Astrocyte (in vitro differentiated cells and primary cell): ENCODE results near the gene RRP9. TPM values are rescaled to one million over a fixed set of nuclear protein-coding genes. Genes with fewer than 3 reads are reported as not detected.
A peak's percentile ranks its signal among the peaks of the same experiment; 100 is the strongest.

Source experiments
- DNase-seq: peaks from one replicate; pipeline ENCODE4 v3.0.0-alpha.2; 2010; ENCODE audit warnings: low read depth
- FAIRE-seq: peaks from 2 replicates; lab custom pipeline; 2011; peaks lifted over from hg19 to GRCh38; lab: Jason Lieb, UNC
- H2AFZ ChIP-seq: 2 replicates; pipeline ENCODE4 v1.6.0; 2012; ENCODE audit warnings: low read depth, low read length, inconsistent platforms
- H3K27ac ChIP-seq: 2 replicates; pipeline ENCODE4 v1.5.1; 2011; ENCODE audit warnings: low read depth, low read length, inconsistent platforms
- H3K27me3 ChIP-seq: 2 replicates; pipeline ENCODE4 v1.6.0; 2011; ENCODE audit warnings: low read length, inconsistent platforms; ENCODE audit not compliant: insufficient read depth
- H3K36me3 ChIP-seq: 2 replicates; pipeline ENCODE4 v1.5.1; 2011; ENCODE audit warnings: low read length, inconsistent platforms; ENCODE audit not compliant: insufficient read depth
- H3K4me1 ChIP-seq: 2 replicates; pipeline ENCODE4 v1.5.1; 2011; ENCODE audit warnings: low read length, inconsistent platforms; ENCODE audit not compliant: insufficient read depth
- H3K4me2 ChIP-seq: 2 replicates; pipeline ENCODE4 v1.6.0; 2012; ENCODE audit warnings: low read length, inconsistent platforms
- H3K4me3 ChIP-seq: 2 replicates; pipeline ENCODE4 v1.5.1; 2011; ENCODE audit warnings: low read depth, mild to moderate bottlenecking, low read length, inconsistent platforms; ENCODE audit not compliant: insufficient read depth
- H3K79me2 ChIP-seq: 2 replicates; pipeline ENCODE4 v1.6.0; 2012; ENCODE audit warnings: mild to moderate bottlenecking, low read length, inconsistent platforms; ENCODE audit not compliant: insufficient read depth
- H3K9ac ChIP-seq: 2 replicates; pipeline ENCODE4 v1.6.0; 2012; ENCODE audit warnings: mild to moderate bottlenecking, low read length, inconsistent platforms
- H3K9me3 ChIP-seq: 2 replicates; pipeline ENCODE4 v1.5.1; 2012; ENCODE audit warnings: low read depth, mild to moderate bottlenecking, low read length, inconsistent platforms; ENCODE audit not compliant: insufficient read depth
- H4K20me1 ChIP-seq: 2 replicates; pipeline ENCODE4 v1.6.0; 2012; ENCODE audit warnings: low read length, inconsistent platforms; ENCODE audit not compliant: insufficient read depth
- H3K27ac Mint-ChIP-seq: one replicate; pipeline ENCODE4 v1.8.0; 2021; ENCODE audit warnings: mild to moderate bottlenecking, mixed read lengths; ENCODE audit not compliant: unreplicated experiment
- H3K27me3 Mint-ChIP-seq: one replicate; pipeline ENCODE4 v1.8.0; 2021; ENCODE audit warnings: low read depth, mixed read lengths; ENCODE audit not compliant: unreplicated experiment
- H3K36me3 Mint-ChIP-seq: one replicate; pipeline ENCODE4 v1.8.0; 2021; ENCODE audit warnings: low read depth, mixed read lengths; ENCODE audit not compliant: unreplicated experiment
- H3K4me1 Mint-ChIP-seq: one replicate; pipeline ENCODE4 v1.8.0; 2021; ENCODE audit warnings: low read depth, mixed read lengths; ENCODE audit not compliant: unreplicated experiment
- H3K4me3 Mint-ChIP-seq: one replicate; pipeline ENCODE4 v1.8.0; 2021; ENCODE audit warnings: mild to moderate bottlenecking, moderate library complexity, mixed read lengths; ENCODE audit not compliant: unreplicated experiment
- H3K9me3 Mint-ChIP-seq: one replicate; pipeline ENCODE4 v1.8.0; 2021; ENCODE audit warnings: mild to moderate bottlenecking, mixed read lengths; ENCODE audit not compliant: unreplicated experiment
- EZH2 ChIP-seq: IDR thresholded peaks from 2 replicates; pipeline ENCODE4 v1.6.1; 2012; ENCODE audit warnings: mild to moderate bottlenecking, low read length, inconsistent platforms; ENCODE audit not compliant: insufficient read depth
- total RNA-seq: library from RNA; stranded (reverse); gene quantifications from 2 replicates; pipeline ENCODE4 v1.2.1, GENCODE V29; 2021
- TF ChIP-seq, protein P1 (sequence below): IDR thresholded peaks from 2 replicates; pipeline ENCODE4 v1.5.1; 2011; ENCODE audit warnings: low read depth, mild to moderate bottlenecking, inconsistent platforms, low read length, moderate library complexity; ENCODE audit not compliant: insufficient read depth

The RRP9 gene
- total RNA-seq, 1 donor from 2014 or later = 22.9 TPM

GRCh38 chr3:51963951-51964451 lies 22.3 kb upstream of the RRP9 start:
- Histone ChIP-seq H3K79me2 (peaks cover 40% of the 10 kb centered on the region), H3K36me3 (no peaks in the 10 kb centered on the region), H3K27ac (no peak overlapping the region), H2AFZ (no peak overlapping the region), H3K9ac (no peak overlapping the region), H3K9me3 (no peaks in the 10 kb centered on the region), H3K27me3 (no peaks in the 10 kb centered on the region), H3K4me3 (no peak overlapping the region), H4K20me1 (peaks cover 62% of the 10 kb centered on the region), H3K4me2 (peak overlapping the region; percentile 98), H3K4me1 (peaks cover 15% of the 10 kb centered on the region)
- Mint-ChIP-seq H3K4me1 (peaks cover 14% of the 10 kb centered on the region), H3K27me3 (peaks cover 8% of the 10 kb centered on the region), H3K27ac (no peak overlapping the region), H3K36me3 (peaks cover 24% of the 10 kb centered on the region), H3K9me3 (peaks cover 3% of the 10 kb centered on the region), H3K4me3 (no peak overlapping the region)
- no peak for TF ChIP-seq EZH2
- TF ChIP-seq, protein P1, sequence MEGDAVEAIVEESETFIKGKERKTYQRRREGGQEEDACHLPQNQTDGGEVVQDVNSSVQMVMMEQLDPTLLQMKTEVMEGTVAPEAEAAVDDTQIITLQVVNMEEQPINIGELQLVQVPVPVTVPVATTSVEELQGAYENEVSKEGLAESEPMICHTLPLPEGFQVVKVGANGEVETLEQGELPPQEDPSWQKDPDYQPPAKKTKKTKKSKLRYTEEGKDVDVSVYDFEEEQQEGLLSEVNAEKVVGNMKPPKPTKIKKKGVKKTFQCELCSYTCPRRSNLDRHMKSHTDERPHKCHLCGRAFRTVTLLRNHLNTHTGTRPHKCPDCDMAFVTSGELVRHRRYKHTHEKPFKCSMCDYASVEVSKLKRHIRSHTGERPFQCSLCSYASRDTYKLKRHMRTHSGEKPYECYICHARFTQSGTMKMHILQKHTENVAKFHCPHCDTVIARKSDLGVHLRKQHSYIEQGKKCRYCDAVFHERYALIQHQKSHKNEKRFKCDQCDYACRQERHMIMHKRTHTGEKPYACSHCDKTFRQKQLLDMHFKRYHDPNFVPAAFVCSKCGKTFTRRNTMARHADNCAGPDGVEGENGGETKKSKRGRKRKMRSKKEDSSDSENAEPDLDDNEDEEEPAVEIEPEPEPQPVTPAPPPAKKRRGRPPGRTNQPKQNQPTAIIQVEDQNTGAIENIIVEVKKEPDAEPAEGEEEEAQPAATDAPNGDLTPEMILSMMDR = no peak
- DNase-seq (no peak), FAIRE-seq (no peak)

DNA sequence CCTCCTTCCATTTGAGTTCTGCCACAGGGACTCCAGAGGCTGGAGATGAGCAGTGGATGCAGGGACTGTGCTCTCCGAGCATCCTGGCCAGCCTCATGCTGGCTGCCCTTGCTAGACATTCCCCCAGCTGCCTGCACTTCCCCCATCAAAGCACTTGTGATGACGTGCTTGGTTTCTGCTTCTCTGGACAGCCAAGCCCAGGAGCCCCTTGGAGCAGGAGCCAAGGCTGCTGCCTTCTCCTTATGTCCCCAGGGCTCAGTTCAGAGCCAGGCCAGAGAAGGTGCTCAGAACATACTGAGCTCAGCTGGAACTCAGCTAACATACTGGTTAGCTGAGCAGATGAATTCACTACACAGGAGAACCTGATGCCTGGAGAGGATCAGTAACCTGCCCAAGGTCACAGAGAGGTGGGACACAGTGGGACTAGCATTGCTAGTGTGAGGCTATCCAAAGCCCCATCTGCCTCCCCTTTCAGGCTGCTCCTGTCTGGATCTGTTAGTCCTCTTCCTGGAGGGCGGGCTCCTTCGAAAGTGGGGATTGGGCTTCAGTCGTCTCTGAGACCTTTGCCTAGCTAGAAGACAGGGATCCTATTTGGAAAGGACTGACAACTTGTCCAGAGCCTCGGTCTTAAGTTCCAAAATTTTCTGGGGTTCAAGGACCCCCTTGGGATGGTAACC lies 21.3 kb upstream of the RRP9 start:
- TF ChIP-seq, protein P1 = no peak
- no peak for TF ChIP-seq EZH2
- Mint-ChIP-seq H3K36me3 (peaks cover 31% of the 10 kb centered on the region), H3K27me3 (peaks cover 8% of the 10 kb centered on the region), H3K4me1 (peaks cover 10% of the 10 kb centered on the region), H3K27ac (no peak overlapping the region), H3K4me3 (no peak overlapping the region), H3K9me3 (peaks cover 3% of the 10 kb centered on the region)
- Histone ChIP-seq H3K36me3 (no peaks in the 10 kb centered on the region), H3K4me3 (no peak overlapping the region), H4K20me1 (peaks cover 58% of the 10 kb centered on the region), H3K4me1 (peaks cover 13% of the 10 kb centered on the region), H3K9me3 (no peaks in the 10 kb centered on the region), H2AFZ (no peak overlapping the region), H3K27me3 (no peaks in the 10 kb centered on the region), H3K4me2 (no peak overlapping the region), H3K27ac (no peak overlapping the region), H3K9ac (no peak overlapping the region), H3K79me2 (peaks cover 40% of the 10 kb centered on the region)
- FAIRE-seq = no peak
- no peak for DNase-seq
